ENCODE results near the gene PRR29. TPM values are rescaled to one million over a fixed set of nuclear protein-coding genes. Genes with fewer than 3 reads are reported as not detected.
"Not testable (repeated sequence)": the region's sequence is repeated elsewhere in the genome, so short reads cannot be mapped to it uniquely, and the experiment has no call there.

Gene PRR29
- total RNA-seq, 4 donors from 2014 or later = 0.27 TPM; not detected in 3

- Histone ChIP-seq H3K4me3 (no peak overlapping the region), H3K36me3 (no peaks in the 10 kb centered on the region), H3K27me3 (no peaks in the 10 kb centered on the region), H3K27ac (peak overlapping the region in 2 of 4 donors; percentile 30 to 44), H3K9me3 (no peaks in the 10 kb centered on the region), H3K4me1 (peaks cover 0 to 24% (median 3%) of the 10 kb centered on the region in 4 donors)
- TF ChIP-seq POLR2A (IDR thresholded peaks at IDR 0.05) (no peak), CTCF (IDR thresholded peaks at IDR 0.05) (no peak)
- peak in 1 of 3 donors; percentile 35 for DNase-seq
These were observed 7.0 kb downstream of the PRR29 start for GRCh38 chr17:64004903-64005733.

GRCh38 chr17:64005734-64006167 lies 7.6 kb downstream of the PRR29 start:
- no peaks in the 10 kb centered on the region for H3K27me3 ChIP-seq
- no peak overlapping the region for H3K4me3 ChIP-seq
- TF ChIP-seq CTCF (IDR thresholded peaks at IDR 0.05) (no peak), POLR2A (IDR thresholded peaks at IDR 0.05) (no peak)
- no peaks in the 10 kb centered on the region for H3K36me3 ChIP-seq
- H3K27ac ChIP-seq = peak overlapping the region in 2 of 4 donors; percentile 30 to 44
- H3K4me1 ChIP-seq = peaks cover 0 to 24% (median 3%) of the 10 kb centered on the region in 4 donors
- H3K9me3 ChIP-seq = no peaks in the 10 kb centered on the region
- DNase-seq = peak in 1 of 3 donors; percentile 50

GRCh38 chr17:64006361-64007088 lies 8.4 kb downstream of the PRR29 start:
- peak in 1 of 3 donors; percentile 51 for DNase-seq
- Histone ChIP-seq H3K4me1 (peaks cover 0 to 24% (median 3%) of the 10 kb centered on the region in 4 donors), H3K36me3 (no peaks in the 10 kb centered on the region), H3K4me3 (no peak overlapping the region), H3K9me3 (no peaks in the 10 kb centered on the region), H3K27ac (peak overlapping the region in 1 of 4 donors; percentile 44), H3K27me3 (no peaks in the 10 kb centered on the region)
- TF ChIP-seq POLR2A (IDR thresholded peaks at IDR 0.05) = no peak
- no peak for TF ChIP-seq CTCF (IDR thresholded peaks at IDR 0.05)

GRCh38 chr17:64007089-64007837 lies 9.1 kb downstream of the PRR29 start:
- H3K27ac ChIP-seq = peak overlapping the region in 2 of 4 donors; percentile 28 to 39
- not testable (repeated sequence) for H3K9me3 ChIP-seq, H3K4me3 ChIP-seq, H3K36me3 ChIP-seq, H3K27me3 ChIP-seq
- DNase-seq = peak in 1 of 3 donors; percentile 34
- peaks cover 0 to 24% (median 3%) of the 10 kb centered on the region in 4 donors for H3K4me1 ChIP-seq

GRCh38 chr17:64007838-64008282 lies 9.7 kb downstream of the PRR29 start:
- Histone ChIP-seq H3K36me3 (no peaks in the 10 kb centered on the region), H3K27me3 (no peaks in the 10 kb centered on the region), H3K4me1 (peaks cover 0 to 24% (median 3%) of the 10 kb centered on the region in 4 donors), H3K27ac (peak overlapping the region in 2 of 4 donors; percentile 28 to 39), H3K9me3 (no peaks in the 10 kb centered on the region), H3K4me3 (no peak overlapping the region)
- peak in 1 of 3 donors; percentile 42 for DNase-seq
- TF ChIP-seq CTCF (IDR thresholded peaks at IDR 0.05) (no peak), POLR2A (IDR thresholded peaks at IDR 0.05) (no peak)
